IPS DF 4.7 (cell line): ENCODE data around the gene BAD.
"Not testable (repeated sequence)": the region's sequence is repeated elsewhere in the genome, so short reads cannot be mapped to it uniquely, and the experiment has no call there.

Experiments
- DNase-seq: peaks from one replicate; pipeline ENCODE4 v3.0.0-alpha.2; 2013; ENCODE audit warnings: low spot score; ENCODE audit errors: extremely low read depth

BAD gene

GRCh38 chr11:64284048-64284961 is at the start of gene BAD:
Gene BAD, minus strand, starts transcription at chr11:64284665. Its CDS starts 297 bp downstream, at chr11:64284368.
- DNase-seq = no peak

DNA sequence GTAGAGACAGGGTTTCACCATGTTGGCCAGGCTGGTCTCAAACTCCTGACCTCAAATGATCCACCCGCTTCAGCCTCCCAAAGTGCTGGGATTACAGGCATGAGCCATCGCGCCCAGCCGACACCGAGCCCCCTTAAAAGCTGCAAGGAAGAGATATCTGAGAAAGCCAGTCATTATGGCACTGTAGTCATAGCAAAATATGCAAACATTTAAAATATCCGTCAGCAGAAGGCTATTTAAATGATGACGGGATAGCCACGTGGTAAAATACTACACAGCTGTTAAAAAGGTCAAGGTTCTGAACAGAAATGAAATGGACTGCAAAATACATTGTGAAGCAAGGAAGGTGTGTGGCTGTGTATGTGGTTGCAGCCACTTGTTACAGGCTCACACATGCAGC is 49.1 kb upstream of the BAD start:
- no peak for DNase-seq

DNA sequence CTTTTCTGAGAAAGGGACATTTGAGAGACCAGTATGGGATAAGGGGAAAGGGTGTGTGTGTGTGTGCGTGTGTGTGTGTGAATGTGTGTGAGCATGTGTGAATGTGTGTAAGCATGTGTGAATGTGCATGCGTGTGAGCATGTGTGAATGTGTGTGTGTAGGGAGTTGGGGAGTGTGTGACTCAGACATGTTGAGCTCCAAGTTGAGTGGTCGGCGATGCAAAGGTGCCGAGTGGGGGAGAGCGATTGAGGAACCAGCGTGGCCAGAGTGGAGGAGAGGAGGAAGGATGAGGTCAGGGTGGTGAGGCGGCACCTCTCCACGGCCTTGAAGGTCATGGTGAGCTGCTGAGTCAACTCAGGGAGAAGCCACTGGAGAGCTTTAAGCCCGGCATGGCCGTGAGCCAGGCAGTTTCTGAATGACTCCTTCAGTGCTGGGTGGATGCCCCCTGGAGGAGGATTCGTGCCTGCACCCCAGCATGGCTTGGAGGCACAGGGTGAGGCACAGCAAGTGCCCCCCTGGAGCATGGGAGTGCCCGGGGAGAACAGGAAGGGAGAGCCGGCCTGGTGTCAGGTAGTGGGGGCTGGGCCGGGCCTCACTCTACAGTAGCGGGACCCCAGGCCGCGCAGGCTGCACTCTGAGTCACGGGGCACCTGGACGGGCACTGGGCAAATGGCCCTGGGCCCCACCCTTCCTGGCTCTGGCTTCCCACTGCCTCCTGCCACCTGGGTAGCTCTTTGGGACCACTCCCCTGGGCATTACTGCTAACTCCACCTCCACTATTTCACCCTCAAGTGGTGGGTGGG is 47.3 kb upstream of the BAD start:
- no peak for DNase-seq

GRCh38 chr11:64330888-64331287 is 46.4 kb upstream of the BAD start:
- DNase-seq = no peak

DNA sequence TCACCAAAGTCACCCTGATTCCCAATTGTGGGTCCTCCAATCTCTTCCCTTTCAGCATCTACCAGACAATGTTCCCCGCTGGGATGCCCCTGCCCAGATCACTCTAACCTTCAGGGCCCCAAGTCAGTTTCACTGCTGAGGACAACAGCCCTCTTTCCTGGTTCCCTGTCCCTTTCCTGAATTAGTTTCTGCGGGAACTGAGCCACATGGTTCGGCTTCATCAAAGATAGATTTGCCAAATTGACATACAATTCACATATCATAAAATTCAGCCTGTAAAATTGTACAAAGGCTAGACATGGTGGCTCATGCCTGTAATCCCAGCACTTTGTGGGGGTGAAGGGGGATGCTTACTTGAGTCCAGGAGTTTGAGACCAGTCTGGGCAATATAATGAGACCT is 43.5 kb upstream of the BAD start:
- DNase-seq = no peak

DNA sequence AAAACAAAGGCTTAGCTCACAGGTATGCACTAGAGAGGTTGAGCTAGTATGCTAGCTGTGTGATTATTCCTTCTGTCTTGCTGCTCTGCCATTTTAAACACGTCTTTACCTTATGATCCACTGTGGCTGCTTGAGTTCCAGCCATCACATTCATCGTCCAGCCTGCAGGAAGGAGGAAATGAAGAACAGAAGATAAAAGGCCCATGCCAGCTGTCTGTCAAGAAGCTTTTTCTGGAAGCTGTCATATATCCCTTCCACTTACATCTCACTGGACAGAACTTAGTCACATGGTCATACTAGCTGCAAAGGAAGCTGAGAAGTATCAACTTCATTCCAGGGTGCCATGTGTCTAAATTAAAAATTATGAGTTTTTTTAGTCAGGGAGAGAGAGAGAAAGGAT is 42.9 kb upstream of the BAD start:
- DNase-seq = no peak

GRCh38 chr11:64324692-64325469 is 40.4 kb upstream of the BAD start:
- no peak for DNase-seq

- DNase-seq = not testable (repeated sequence)
Measured at GRCh38 chr11:64323984-64324383, 39.5 kb upstream of the BAD start.

DNA sequence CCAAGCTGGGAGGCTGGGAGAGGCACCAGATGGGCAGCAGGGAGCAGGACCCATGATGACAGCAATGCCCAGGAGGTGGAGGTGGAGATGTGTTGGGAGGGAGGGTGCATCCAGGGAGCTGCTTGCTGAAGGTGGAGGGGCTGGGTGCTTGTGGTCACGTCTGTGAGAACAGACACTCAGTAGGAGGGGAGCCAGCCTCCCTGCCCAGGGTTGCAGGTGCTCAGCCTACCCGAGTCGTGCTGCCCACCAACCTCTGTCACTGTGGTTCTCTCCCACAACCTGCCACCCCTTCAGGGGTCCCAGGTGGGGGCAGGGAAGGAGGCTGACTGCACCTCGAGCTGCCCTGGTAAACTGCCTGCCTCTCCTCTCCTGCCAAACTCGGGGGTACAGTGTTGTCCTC is 38.9 kb upstream of the BAD start:
- no peak for DNase-seq

DNA sequence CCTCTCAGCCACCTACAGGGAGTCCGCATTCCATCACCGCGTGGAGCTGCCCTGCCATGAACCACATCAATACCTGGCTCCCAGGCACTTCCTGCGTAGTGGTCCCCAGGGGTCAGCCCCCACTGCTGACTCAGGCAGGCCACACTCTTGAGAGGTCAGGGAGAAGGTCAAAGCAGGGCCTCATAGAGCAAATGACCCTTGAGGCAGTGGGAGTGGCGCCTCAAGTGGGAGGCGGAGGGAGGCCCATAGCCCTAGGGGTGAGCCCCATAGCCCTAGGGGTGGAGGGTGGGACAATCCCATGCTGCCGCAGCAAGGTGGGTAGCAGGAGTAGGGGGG is 38.4 kb upstream of the BAD start:
- no peak for DNase-seq

DNA sequence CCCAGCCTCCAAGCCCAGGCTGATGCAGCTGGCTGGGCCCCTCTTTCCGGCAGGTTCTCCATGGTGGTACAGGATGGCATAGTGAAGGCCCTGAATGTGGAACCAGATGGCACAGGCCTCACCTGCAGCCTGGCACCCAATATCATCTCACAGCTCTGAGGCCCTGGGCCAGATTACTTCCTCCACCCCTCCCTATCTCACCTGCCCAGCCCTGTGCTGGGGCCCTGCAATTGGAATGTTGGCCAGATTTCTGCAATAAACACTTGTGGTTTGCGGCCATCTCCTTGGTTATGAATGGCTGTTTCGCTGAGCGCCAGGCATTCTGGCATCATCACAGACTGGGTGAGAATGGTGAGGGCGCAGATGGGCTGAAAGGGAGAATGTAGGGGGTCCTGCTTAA is 37.1 kb upstream of the BAD start:
- DNase-seq = no peak

- DNase-seq = no peak
Measured at GRCh38 chr11:64321026-64321425, 36.6 kb upstream of the BAD start.

DNA sequence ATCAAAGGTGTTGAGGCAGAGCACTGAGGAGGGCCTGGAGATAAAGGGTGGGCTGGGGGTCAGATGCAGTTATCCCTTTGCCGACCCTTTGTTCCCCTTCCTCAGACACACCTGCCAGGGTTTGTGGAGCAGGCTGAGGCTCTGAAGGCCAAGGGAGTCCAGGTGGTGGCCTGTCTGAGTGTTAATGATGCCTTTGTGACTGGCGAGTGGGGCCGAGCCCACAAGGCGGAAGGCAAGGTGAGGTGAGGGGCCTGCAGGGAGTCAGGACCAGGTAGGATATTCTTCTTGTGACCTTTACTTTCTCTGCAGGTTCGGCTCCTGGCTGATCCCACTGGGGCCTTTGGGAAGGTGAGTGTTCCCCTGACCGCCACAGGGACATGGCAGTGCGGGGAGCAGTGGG is 36.1 kb upstream of the BAD start:
- no peak for DNase-seq

DNA sequence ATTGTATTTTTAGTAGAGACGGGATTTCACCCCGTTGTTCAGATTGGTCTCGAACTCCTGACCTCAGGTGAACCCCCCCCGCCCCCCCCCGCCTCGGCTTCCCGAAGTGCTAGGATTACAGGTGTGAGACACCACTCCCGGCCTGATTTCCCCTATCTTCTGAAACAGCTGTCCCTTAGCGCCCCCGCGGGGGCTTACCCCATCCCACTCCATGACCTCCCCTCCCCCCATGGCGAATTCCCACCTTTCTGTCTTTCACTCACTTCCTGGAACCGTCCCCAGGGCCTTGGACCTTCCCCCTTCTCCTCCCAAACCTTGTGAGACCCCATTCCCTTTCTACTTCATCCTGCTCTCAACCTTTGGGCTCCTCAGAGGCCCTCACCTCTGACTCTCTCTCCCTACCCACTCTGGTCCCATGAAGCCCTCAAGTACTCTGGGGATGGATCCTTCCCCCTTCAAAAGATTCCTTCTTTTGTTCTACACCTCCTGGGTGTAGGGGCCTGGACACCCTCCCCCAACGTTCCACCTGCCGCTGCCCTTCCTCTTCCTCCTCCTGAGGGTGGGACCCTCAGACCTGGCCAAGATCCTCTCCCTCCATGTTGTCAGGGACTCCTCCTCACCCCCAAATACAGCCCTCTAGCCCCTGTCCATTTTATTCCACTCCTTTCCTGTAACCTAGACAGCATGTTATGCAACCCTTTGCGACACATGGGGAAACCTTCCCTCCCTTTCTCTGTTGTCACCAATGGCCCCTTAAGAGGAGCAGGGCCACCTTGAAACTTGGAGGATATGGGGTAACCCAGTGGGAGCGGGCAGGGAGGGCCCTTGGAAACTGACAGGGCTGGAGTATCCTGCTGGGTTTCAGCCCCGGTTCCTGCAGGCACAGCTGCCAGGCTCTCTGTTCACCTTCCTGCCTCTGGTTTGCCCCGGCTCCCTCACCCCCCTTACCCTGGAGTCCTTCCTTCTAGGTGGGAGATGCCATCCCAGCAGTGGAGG is 34.6 kb upstream of the BAD start:
- DNase-seq = no peak

- no peak for DNase-seq
Measured at GRCh38 chr11:64317961-64318765, 33.7 kb upstream of the BAD start, which contains the start of gene PRDX5. Gene PRDX5, plus strand, starts transcription at chr11:64318121. Its CDS starts 95 bp downstream, at chr11:64318216.

GRCh38 chr11:64317325-64317960 is 33.0 kb upstream of the BAD start, which contains the start of gene TRMT112:
Gene TRMT112, minus strand, starts transcription at chr11:64317559. Its CDS starts 33 bp downstream, at chr11:64317526.
- no peak for DNase-seq

DNA sequence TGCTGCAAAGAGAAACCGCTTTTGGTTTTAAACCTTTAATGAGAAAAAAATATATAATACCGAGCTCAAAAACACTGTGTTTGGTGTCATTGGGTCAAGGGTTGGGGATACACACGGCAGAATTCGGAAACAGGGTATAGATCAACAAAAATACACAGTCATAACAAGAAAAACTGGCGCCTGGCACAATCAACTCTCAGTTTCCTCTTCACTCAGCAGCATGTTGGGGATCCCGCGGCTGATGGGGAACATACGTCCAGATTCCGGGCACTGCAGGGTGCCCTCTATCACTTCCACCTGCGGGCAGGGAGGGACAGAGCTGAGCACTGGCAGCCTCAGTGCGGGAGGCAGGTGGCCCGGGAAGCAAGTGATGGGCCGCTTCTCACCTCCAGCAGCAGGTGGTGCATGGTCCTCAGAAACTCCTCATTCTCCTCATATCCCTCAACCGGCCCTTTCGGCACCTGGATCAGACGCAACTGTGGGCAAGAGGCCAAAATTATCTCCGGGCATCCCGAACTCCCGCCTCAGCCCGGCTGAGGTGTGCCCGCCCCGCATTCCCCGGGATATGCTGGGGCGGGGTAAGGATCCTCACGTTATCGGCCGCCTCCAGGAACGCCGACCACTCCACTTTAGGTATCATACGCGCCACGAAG is 32.3 kb upstream of the BAD start:
- DNase-seq = no peak
